CD4-positive, alpha-beta T cell treated with Interleukin-4 for 1 hour (primary cell): Measurements from ENCODE around the gene NAA10.

Experiments used
- DNase-seq, 2 donors: peaks; one replicate each; pipeline ENCODE4 v3.0.0-alpha.2; 2020 to 2022

The NAA10 gene

DNA sequence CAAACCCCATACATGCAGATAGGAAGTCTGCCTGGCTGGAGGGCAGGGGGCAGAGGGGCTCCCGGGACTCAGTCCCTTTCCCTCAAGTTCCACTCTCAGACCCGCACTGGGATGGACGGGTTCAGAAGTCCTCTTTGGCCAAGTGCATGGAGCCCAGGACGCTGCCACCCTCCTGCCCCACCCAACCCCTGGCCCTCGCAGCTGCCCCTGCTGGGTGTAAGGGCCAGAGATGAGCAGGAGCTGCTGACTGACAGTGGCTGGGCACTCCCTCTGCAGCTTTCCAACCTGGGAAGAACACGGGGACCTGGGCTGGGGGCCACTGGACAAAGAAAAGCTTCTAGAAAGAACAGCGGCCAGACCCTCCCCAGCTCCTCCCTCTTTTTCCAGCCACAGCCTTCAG lies 52.3 kb downstream of the NAA10 start:
- no peak for DNase-seq

DNA sequence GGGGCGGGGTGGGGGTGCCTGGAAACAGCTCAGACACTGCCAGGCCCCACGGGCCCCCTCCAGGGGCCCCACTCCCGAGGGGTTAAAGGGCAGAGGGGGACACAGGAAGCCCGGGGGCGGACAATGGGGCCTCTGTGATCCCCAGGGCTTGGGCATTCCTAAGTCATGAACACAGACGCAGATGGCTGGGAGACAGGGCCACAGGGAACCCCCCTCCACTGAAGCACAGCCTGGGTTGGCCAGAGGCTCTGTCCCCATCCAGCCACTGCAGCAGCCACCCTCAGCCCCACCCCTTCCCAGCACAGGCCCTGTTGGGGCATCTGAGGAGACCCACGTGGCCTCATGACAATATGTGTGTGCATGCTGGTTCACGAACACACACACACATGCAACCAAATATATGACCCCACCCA lies 52.7 kb downstream of the NAA10 start:
- DNase-seq, result no peak

GRCh38 chrX:153881281-153881680 lies 53.6 kb downstream of the NAA10 start:
- no peak for DNase-seq

DNA sequence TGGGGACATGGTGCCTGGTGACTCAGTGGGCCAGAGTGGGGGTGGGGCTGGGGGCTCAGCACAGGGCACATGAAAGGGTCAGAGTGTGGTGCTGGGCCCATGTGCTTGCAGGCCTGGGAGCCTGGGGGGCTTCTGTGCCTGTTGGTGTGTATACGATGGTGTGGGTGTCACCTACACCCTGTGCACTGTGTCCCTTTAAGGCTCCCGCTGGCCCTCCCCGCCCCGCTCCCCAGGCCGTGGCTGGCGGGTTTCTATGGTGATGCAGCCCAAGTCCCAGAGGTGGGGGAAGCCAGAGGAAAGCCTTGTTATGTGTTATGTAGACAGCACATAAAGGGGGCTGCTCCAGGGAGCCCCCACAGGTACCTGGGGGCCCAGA lies 54.4 kb downstream of the NAA10 start:
- DNase-seq, result no peak

- no peak for DNase-seq
These were observed 54.9 kb downstream of the NAA10 start for GRCh38 chrX:153879741-153880439.
